Peyer's patch (tissue), 4 donors: ENCODE results near the gene SLC22A23.

ENCODE experiments used
- CTCF ChIP-seq, 6 experiments: fragments of 450-650 bp in 4 of 6; fragments of 200-600 bp in 2 of 6; sonication (generic) in 1 of 6; IDR thresholded peaks; one replicate each; pipeline ENCODE4 v1.5.1; 2017 to 2019; ENCODE audit warnings: antibody characterized with exemption in 6 of 6, mild to moderate bottlenecking in 3 of 6, moderate library complexity in 1 of 6
- POLR2A ChIP-seq, 2 donors: fragments of 450-650 bp; IDR thresholded peaks; one replicate each; pipeline ENCODE4 v1.5.1; 2017; ENCODE audit warnings: antibody characterized with exemption in 2 of 2, mild to moderate bottlenecking in 2 of 2, moderate library complexity in 2 of 2

GRCh38 chr6:3398165-3398562 is 58.7 kb downstream of the SLC22A23 start:
- TF ChIP-seq POLR2A (IDR thresholded peaks at IDR 0.05) (no peak), CTCF (IDR thresholded peaks at IDR 0.05) (no peak)
